CD4-positive, alpha-beta T cell treated with Interleukin-15 for 1 hour (primary cell): Measurements from ENCODE around the gene ATP2B2.

ENCODE experiments used
- DNase-seq: peaks from one replicate; pipeline ENCODE4 v3.0.0-alpha.2; 2020

Gene ATP2B2

GRCh38 chr3:10338591-10339353 is 166.6 kb downstream of the ATP2B2 start:
- no peak for DNase-seq

- DNase-seq, result no peak
Observed at GRCh38 chr3:10338164-10338470, 167.3 kb downstream of the ATP2B2 start.

- no peak for DNase-seq
Observed at GRCh38 chr3:10337323-10338163, 167.8 kb downstream of the ATP2B2 start.

- DNase-seq, result no peak
Observed at GRCh38 chr3:10336761-10337160, 168.6 kb downstream of the ATP2B2 start.

GRCh38 chr3:10335871-10336622 is 169.3 kb downstream of the ATP2B2 start:
- no peak for DNase-seq

- DNase-seq, result no peak
Observed at GRCh38 chr3:10335190-10335738, 170.1 kb downstream of the ATP2B2 start.

GRCh38 chr3:10334459-10334858 is 170.9 kb downstream of the ATP2B2 start:
- no peak for DNase-seq

GRCh38 chr3:10334042-10334441 is 171.3 kb downstream of the ATP2B2 start:
- DNase-seq, result no peak

GRCh38 chr3:10333349-10333650 is 172.1 kb downstream of the ATP2B2 start:
- no peak for DNase-seq

- DNase-seq, result no peak
Observed at GRCh38 chr3:10332481-10333348, 172.7 kb downstream of the ATP2B2 start.

GRCh38 chr3:10331320-10331719 is 174.1 kb downstream of the ATP2B2 start:
- no peak for DNase-seq

GRCh38 chr3:10330319-10330718 is 175.1 kb downstream of the ATP2B2 start:
- no peak for DNase-seq

GRCh38 chr3:10329495-10330015 is 175.8 kb downstream of the ATP2B2 start:
- DNase-seq, result no peak

GRCh38 chr3:10328460-10329071 is 176.8 kb downstream of the ATP2B2 start:
- DNase-seq, result no peak

- no peak for DNase-seq
Observed at GRCh38 chr3:10327592-10327991, 177.8 kb downstream of the ATP2B2 start.

- DNase-seq, result no peak
Observed at GRCh38 chr3:10322352-10322710, 183.1 kb downstream of the ATP2B2 start.

GRCh38 chr3:10321630-10322351 is 183.6 kb downstream of the ATP2B2 start:
- DNase-seq, result no peak

GRCh38 chr3:10320320-10320677 is 185.1 kb downstream of the ATP2B2 start:
- no peak for DNase-seq

- DNase-seq, result no peak
Observed at GRCh38 chr3:10319804-10320203, 185.6 kb downstream of the ATP2B2 start.

GRCh38 chr3:10319251-10319650 is 186.1 kb downstream of the ATP2B2 start:
- DNase-seq, result no peak

- DNase-seq, result no peak
Observed at GRCh38 chr3:10317961-10318350, 187.4 kb downstream of the ATP2B2 start.
